WTC11 (cell line): ENCODE data around the gene TKFC. TPM values are rescaled to one million over a fixed set of nuclear protein-coding genes. Genes with fewer than 3 reads are reported as not detected.

Experiments used
- ATAC-seq: fragments of 200-7000 bp; cut with Tn5 transposase; 2 replicates; pipeline ENCODE4 v1.10.0; 2021; ENCODE audit warnings: mild to moderate bottlenecking, moderate library complexity
- CTCF ChIA-PET: fragments of 300-600 bp; sonication (Branson Sonifier 250); formaldehyde crosslinking; loops from one replicate; lab custom pipeline; 2021; ENCODE audit warnings: antibody characterized with exemption; lab: Charles Lee
- POLR2A ChIA-PET: fragments of 350-600 bp; sonication (Branson Sonifier 250); formaldehyde crosslinking; loops from one replicate; lab custom pipeline; 2021; ENCODE audit warnings: antibody characterized with exemption; lab: Charles Lee
- DNase-seq: peaks from one replicate; pipeline ENCODE4 v3.0.0; 2021; ENCODE audit warnings: low spot score
- H3K27ac Mint-ChIP-seq: 2 replicates; pipeline ENCODE4 v1.8.0; 2021; ENCODE audit warnings: mixed read lengths
- H3K27me3 Mint-ChIP-seq: 2 replicates; pipeline ENCODE4 v1.8.0; 2021; ENCODE audit warnings: low read depth, mild to moderate bottlenecking, moderate library complexity, mixed read lengths
- H3K36me3 Mint-ChIP-seq: 2 replicates; pipeline ENCODE4 v1.8.0; 2021; ENCODE audit warnings: mixed read lengths
- H3K4me1 Mint-ChIP-seq: 2 replicates; pipeline ENCODE4 v1.8.0; 2022; ENCODE audit warnings: mixed read lengths
- H3K4me3 Mint-ChIP-seq: 2 replicates; pipeline ENCODE4 v1.8.0; 2021; ENCODE audit warnings: mild to moderate bottlenecking, moderate library complexity, mixed read lengths
- H3K9me3 Mint-ChIP-seq: 2 replicates; pipeline ENCODE4 v1.8.0; 2021; ENCODE audit warnings: mixed read lengths
- E2F5 ChIP-seq: sonication (generic); formaldehyde crosslinking; IDR thresholded peaks from 2 replicates; pipeline ENCODE4 v1.8.1; 2022; ENCODE audit warnings: mild to moderate bottlenecking, moderate library complexity, missing genetic modification reagents
- EMX1 ChIP-seq: fragments of 250-450 bp; sonication (Bioruptor Pico); IDR thresholded peaks from 2 replicates; pipeline ENCODE4 v1.8.0; 2021; ENCODE audit warnings: mild to moderate bottlenecking
- GTF2I ChIP-seq: fragments of 250-450 bp; sonication (Bioruptor Pico); conservative IDR thresholded peaks from 2 replicates; pipeline ENCODE4 v1.4.0; 2021; ENCODE audit warnings: mild to moderate bottlenecking
- HMGA2 ChIP-seq: fragments of 250-450 bp; sonication (Bioruptor Pico); IDR thresholded peaks from 2 replicates; pipeline ENCODE4 v1.4.0; 2021; ENCODE audit warnings: mild to moderate bottlenecking, moderate library complexity
- JUN ChIP-seq: sonication (generic); formaldehyde crosslinking; IDR thresholded peaks from 2 replicates; pipeline ENCODE4 v1.8.0; 2023; ENCODE audit warnings: mild to moderate bottlenecking, missing genetic modification reagents
- NR3C1 ChIP-seq: sonication (generic); formaldehyde crosslinking; conservative IDR thresholded peaks from 2 replicates; pipeline ENCODE4 v1.8.1; 2023; ENCODE audit warnings: low read depth, mild to moderate bottlenecking, missing genetic modification reagents
- RORB ChIP-seq: fragments of 250-450 bp; sonication (Bioruptor Pico); IDR thresholded peaks from 2 replicates; pipeline ENCODE4 v1.9.0; 2021; ENCODE audit warnings: mild to moderate bottlenecking
- TEAD1 ChIP-seq: sonication (generic); formaldehyde crosslinking; IDR thresholded peaks from 2 replicates; pipeline ENCODE4 v1.8.0; 2022; ENCODE audit warnings: mild to moderate bottlenecking, missing genetic modification reagents
- ZNF121 ChIP-seq: sonication (generic); formaldehyde crosslinking; IDR thresholded peaks from 2 replicates; pipeline ENCODE4 v1.8.0; 2023; ENCODE audit warnings: missing genetic modification reagents
- ZNF416 ChIP-seq: fragments of 250-450 bp; sonication (Bioruptor Pico); IDR thresholded peaks from 2 replicates; pipeline ENCODE4 v1.9.0; 2021; ENCODE audit warnings: mild to moderate bottlenecking, inconsistent platforms
- ZNF423 ChIP-seq: fragments of 250-450 bp; sonication (Bioruptor Pico); IDR thresholded peaks from 2 replicates; pipeline ENCODE4 v2.1.2; 2022; ENCODE audit warnings: mild to moderate bottlenecking, moderate library complexity
- ZNF512 ChIP-seq: sonication (generic); formaldehyde crosslinking; IDR thresholded peaks from 2 replicates; pipeline ENCODE4 v1.8.1; 2022; ENCODE audit warnings: missing genetic modification reagents, borderline replicate concordance
- total RNA-seq: library from RNA; stranded (reverse); gene quantifications from 3 replicates; pipeline ENCODE4 v1.2.3, GENCODE V29; 2021
- TF ChIP-seq, protein P1 (sequence below): fragments of 250-450 bp; sonication (Bioruptor Pico); conservative IDR thresholded peaks from 2 replicates; pipeline ENCODE4 v1.9.0; 2021; ENCODE audit warnings: mild to moderate bottlenecking
- TF ChIP-seq, protein P2 (sequence below): sonication (generic); formaldehyde crosslinking; IDR thresholded peaks from 2 replicates; pipeline ENCODE4 v1.8.0; 2022; ENCODE audit warnings: mild to moderate bottlenecking, missing genetic modification reagents

Gene TKFC
- total RNA-seq, 1 experiment from 2014 or later: 86.8 TPM

GRCh38 chr11:61337706-61338470 lies 4.9 kb downstream of the TKFC start:
- no peak for DNase-seq
- Mint-ChIP-seq H3K36me3 (peaks cover 10% of the 10 kb centered on the region; the same call in 1 of the 2 replicates), H3K4me1 (peaks cover 32% of the 10 kb centered on the region), H3K9me3 (no peaks in the 10 kb centered on the region), H3K27me3 (no peaks in the 10 kb centered on the region), H3K27ac (no peak overlapping the region), H3K4me3 (no peak overlapping the region)
- TF ChIP-seq JUN (CRISPR knock-in tag) (no peak), TEAD1 (CRISPR knock-in tag) (no peak), GTF2I (CRISPR knock-in tag) (no peak), ZNF512 (CRISPR knock-in tag) (no peak), EMX1 (no peak), ZNF121 (CRISPR knock-in tag) (no peak), ZNF423 (CRISPR knock-in tag) (no peak), NR3C1 (CRISPR knock-in tag) (no peak), RORB (no peak)
- TF ChIP-seq, protein P1, sequence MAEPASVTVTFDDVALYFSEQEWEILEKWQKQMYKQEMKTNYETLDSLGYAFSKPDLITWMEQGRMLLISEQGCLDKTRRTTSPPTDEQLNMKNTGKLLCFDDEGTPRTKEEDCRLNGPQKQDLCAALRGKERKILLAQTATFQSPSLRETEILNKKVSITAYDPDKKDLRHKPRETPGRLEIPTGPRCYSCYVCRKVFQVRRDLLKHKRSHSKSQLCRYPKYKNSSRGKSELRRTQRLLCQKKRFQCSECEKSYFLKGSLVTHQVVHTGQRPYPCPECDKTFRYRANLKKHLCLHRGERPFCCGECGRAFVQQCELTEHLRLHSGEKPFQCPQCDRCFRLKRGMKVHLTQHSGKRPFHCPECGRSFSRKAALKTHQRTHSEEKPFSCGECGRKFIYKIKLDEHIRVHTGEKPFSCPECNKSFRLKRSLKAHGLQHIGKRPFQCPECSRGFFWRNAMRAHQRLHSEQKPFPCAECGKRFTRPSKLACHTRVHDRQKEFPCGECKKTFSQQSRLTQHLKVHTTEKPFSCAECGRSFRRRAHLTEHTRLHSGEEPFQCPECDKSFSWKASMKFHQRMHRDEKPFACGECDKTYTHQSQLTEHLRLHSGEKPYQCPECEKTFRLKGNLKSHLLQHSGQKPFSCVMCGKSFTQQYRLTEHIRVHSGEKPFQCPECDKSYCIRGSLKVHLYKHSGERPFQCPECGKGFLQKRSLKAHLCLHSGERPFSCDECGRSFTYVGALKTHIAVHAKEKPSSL (CRISPR knock-in tag): no peak
- CTCF ChIA-PET: interaction anchor here (1.1 to 8.1 kb wide), 4 partner anchors 19 to 47 kb away, joined by 3 to 346 read pairs (median 61); partner anchors contain the start of genes CYB561A3 and TMEM138
- ATAC-seq: no peak
- POLR2A ChIA-PET: interaction anchor here (0.6 kb wide), 1 partner anchor 21 kb away, joined by 4 read pairs; no protein-coding TSS in a partner anchor

GRCh38 chr11:61338783-61339489 lies 5.9 kb downstream of the TKFC start:
- Mint-ChIP-seq H3K27ac (no peak overlapping the region), H3K36me3 (peaks cover 10% of the 10 kb centered on the region; the same call in 1 of the 2 replicates)

DNA sequence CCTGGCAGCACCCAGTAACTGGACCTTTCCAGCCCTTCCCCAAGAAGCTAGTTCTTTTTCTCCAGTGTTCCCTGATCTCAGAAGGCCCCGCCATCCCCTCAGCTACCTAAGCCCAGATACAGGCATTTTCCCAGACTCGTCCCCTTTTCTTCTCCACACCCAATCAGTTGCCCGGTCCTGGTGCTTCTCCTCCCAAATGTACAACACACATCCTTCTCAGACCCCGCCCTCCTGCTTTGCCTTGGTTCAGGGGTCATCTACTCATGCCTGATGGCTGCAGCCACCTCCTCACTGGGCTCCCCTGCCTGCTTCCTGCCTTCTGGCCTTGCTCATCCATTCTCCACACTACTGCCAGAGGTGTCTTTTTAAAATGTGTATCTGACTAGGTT lies 6.5 kb downstream of the TKFC start:
- TF ChIP-seq E2F5 (CRISPR knock-in tag) (no peak), ZNF416 (CRISPR knock-in tag) (no peak), HMGA2 (CRISPR knock-in tag) (no peak)
- no peaks in the 10 kb centered on the region for H3K9me3 Mint-ChIP-seq
- H3K4me3 Mint-ChIP-seq: no peak overlapping the region
- H3K27ac Mint-ChIP-seq: no peak overlapping the region
- no peak for DNase-seq
- H3K4me1 Mint-ChIP-seq: peaks cover 21% of the 10 kb centered on the region
- ChIA-PET CTCF (interaction anchor here (8.1 kb wide), 1 partner anchor 45 kb away, joined by 346 read pairs; no protein-coding TSS in a partner anchor), POLR2A (no interaction called here)
- ATAC-seq: no peak
- H3K36me3 Mint-ChIP-seq: peaks cover 10% of the 10 kb centered on the region; the same call in 1 of the 2 replicates
- no peaks in the 10 kb centered on the region for H3K27me3 Mint-ChIP-seq

More at GRCh38 chr11:61338783-61339489, 5.9 kb downstream of the TKFC start:
- no peak overlapping the region for H3K4me3 Mint-ChIP-seq
- ChIA-PET POLR2A (no interaction called here), CTCF (interaction anchor here (8.1 kb wide), 1 partner anchor 45 kb away, joined by 346 read pairs; no protein-coding TSS in a partner anchor)
- peaks cover 26% of the 10 kb centered on the region for H3K4me1 Mint-ChIP-seq
- H3K27me3 Mint-ChIP-seq: no peaks in the 10 kb centered on the region
- TF ChIP-seq, protein P2, sequence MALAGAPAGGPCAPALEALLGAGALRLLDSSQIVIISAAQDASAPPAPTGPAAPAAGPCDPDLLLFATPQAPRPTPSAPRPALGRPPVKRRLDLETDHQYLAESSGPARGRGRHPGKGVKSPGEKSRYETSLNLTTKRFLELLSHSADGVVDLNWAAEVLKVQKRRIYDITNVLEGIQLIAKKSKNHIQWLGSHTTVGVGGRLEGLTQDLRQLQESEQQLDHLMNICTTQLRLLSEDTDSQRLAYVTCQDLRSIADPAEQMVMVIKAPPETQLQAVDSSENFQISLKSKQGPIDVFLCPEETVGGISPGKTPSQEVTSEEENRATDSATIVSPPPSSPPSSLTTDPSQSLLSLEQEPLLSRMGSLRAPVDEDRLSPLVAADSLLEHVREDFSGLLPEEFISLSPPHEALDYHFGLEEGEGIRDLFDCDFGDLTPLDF (CRISPR knock-in tag): no peak
- no peaks in the 10 kb centered on the region for H3K9me3 Mint-ChIP-seq
- no peak for ATAC-seq
- no peak for DNase-seq
